GM21786 (cell line): ENCODE data around the gene AXIN2.

Source experiments
- ATAC-seq: cut with Tn5 transposase; IDR thresholded peaks from one replicate; pipeline ENCODE4 v1.9.1; 2021; ENCODE audit not compliant: unreplicated experiment

AXIN2 gene

DNA sequence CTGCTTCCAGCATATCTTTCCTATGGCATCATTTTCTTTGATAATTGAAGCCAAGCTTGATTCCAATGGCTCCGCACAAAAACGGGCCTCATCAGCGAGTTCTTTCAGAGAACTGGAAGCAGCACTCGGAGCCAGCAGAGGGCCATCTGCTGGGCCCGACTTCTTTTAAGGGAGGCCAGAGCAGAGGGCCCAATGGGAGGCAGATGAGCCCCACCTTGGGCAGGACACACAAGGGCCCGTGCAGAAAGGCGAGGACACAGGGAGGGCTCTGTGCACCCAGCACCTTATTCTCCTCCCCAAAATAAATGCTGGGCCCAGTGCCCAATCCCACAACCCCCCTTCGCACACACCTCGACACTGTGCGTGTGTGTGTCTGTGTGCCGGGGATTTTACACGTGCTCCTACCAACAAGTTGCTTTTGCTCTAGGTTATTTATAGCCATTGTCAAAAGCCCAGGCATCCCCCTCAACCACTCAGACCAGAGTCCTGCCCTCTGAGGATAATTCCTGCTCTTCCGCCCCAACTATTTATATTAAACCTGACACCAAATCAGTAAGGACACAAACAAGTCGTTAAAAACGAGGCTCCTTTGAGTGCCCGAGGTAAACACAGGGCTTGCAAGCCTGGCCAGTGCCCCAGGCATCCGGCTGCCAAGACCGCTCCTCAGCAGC lies 6.8 kb downstream of the AXIN2 start:
- ATAC-seq = no peak

DNA sequence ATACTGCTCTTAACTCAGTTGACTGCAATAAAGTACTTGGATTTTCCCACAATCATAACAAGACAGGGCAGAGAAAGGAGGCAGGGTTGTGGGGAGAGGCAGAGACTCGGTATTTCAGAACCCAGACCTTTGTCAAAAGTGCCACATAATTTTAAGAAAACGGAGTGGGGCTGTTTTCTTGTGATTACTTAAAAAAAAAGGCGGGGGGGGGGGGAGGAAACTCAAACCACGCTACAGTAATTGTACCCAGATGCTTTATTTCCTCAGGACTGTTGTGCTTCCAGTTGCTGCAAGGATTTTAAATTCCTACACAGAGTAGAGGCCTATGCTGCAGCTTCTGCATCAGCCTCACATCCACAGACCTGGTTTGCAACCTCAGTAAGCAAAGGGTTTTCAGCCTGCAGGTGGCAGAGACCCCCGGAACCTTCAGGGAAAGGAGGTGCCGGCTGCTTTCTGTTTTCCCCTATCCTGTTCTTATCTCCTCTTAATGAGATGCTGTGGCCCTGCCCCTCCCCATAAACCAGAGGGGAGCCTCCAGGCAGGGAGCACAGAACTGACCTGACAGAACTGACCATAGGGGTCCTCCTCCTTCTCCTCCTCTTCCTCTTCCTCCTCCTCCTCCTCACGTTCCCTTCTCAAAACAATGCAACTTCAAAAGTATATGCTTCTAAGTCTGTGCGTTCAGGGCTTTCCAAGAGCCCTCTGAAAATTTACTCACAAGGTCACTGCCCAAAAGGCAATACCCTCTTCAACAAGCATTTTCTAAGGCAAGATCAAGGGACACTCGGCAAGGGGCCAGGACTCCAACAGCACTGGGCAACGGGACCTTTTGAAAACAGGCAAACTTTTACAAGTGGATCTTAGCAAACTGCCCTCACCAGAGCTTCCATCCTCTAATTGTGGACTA lies 7.5 kb downstream of the AXIN2 start:
- no peak for ATAC-seq

DNA sequence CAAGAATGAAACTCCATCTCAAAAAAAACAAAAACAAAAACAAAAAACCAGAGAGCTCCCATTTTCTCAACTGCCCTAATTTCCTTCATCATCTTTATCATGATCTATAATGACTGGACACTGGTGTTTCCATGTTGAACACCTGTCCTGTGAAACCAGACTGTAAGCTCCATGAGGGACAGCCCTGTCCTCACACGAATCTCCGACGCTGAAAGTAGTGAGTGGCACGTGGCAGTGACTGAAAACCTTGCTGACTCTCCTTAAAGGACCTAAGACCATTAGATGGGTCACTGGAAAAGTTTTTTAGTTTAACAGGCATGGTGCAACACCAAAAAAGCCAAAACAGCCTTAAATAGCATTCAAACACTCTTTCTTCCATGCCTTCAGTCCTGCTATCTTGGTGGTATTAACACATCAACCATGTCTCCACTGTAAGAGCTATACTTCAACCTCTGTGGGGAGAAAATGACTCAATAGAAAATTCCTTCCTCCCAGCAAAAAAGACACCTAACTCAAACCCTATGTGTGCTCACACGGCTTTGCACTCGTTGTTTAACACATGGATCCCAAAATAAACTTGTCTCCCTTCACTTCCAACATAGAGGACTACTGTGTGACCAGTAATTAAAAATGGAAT lies 8.3 kb downstream of the AXIN2 start:
- no peak for ATAC-seq

DNA sequence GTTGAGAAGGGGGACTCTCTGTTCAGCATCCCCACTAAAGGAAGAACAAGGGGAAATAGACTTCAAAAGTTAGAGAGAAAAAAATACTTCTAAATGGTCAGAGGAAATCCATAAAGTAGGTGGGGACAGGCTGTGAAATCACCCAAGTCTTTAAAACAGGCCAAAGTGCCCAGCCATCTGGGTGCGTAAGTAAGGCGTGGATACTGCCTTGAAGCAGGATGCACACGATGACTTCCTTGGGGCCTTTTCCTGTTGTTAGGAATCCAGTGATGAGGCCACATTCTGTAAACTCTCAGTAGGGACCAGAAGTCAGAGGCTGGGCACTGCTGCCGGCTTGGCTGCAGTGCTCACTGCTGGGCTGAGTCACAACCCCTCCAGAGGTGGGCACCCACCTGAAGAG lies 9.2 kb downstream of the AXIN2 start:
- ATAC-seq = no peak

DNA sequence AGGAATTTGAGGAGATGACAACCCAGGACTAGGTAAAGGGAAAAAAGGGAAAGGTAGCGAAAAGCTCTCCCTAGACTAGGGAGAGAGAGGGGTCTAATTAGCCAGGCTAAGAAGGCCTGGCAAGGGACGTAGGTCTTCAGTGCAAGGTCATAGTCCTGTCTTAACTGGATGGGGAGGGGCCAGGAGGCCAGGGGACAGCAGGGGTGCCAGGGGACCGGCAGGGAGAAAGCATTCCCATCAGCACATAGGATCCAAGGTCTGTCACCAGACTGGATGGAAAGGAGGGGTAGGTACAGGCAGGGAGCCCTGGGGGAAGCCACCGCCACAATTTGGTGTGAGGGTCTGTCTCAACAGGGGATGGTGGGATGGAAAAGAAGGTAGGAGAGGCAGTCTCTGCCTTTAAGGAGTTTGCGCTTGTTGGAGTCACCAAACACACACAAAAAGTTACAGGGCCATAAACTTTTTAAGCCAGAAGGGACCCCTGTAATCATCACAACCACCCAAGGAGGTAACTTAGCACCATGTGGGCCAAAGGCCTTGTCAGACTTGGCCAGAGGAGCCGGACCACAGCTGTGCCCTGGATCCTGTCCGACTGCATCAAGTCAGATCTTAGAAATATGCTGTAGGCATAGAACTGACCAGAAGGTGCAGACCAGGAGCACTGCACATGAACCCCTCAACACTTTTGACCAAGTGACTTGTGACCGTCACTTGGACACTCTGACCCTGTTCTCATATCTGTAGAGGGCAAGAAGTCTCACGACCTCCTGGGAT lies 10.0 kb downstream of the AXIN2 start:
- no peak for ATAC-seq

DNA sequence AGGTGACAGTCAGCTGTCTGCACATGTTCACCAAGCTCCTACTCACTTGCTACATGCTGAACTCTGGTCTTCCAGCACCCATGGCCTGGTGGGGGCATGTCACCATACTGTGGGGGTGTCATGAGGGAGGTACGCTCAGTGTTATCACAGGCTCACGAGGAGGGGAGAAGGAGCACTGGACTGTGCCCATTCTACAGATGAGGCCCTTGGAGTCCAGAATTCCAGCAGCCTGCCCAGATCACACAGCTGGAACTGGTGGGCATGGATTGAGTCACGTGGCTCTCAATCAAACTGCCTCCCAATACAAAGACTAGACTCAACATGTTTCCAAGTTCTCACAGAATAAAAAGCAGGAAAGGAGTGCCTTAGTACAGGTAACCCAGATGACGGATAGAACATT lies 10.7 kb downstream of the AXIN2 start:
- no peak for ATAC-seq

DNA sequence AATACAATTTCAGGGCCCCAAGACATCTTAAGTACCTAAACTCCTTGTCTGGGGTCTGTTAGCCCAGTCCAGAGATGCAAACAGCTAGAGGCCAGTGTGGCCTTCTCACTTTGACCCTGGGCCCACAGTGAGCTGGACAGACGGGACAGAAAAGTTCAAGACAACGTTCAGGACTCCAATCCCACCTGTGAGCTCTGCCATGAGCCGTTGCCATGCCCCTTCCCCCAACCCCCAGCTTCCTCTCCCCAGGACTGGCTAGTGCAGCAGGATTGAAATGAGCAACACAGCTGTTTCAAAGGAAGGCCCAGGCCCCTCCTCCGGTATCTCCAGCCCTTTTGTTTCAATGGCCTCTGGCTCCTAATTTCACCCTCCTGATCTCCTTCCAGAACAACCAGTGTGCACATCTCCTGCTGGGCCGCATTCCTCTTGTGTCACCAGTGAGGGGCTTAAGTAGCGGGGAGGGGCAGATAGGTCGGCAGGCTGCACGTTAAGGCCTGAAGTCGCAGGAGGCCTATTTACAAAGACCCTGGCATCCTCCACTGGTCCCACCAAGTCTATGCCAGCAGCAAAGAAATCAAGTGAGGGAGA lies 11.3 kb downstream of the AXIN2 start:
- ATAC-seq = no peak

DNA sequence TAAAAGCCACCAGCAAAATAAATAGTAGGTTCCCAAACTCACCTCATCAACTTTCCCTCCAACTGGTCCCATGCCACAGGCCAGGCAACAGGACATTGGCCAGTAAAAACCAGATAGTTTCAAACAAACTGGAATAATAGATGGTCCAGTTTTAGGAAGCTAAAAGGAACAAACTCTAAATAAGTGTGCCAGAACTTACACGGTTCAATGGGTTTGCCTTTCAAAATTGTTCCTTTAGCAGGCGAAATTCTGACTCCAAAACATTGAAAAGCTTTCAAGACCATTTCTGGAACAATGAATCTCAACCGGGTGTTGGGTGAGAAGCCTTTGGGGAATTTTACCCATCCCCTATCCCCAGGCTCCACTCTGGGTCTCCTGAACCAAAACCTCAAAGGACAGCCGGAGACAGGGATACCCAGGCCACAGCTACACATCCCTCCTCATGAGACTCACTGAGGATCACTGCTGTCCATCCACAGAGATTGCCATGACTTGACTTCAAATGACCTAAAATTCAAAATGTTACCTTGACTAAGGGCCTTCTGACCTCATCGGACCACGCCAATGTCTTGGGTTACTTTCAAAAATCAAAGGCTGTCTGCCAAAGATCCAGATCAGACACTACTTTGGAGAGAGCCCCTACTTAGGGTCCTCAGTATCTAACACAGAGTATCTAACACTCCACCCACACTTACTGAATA lies 13.0 kb downstream of the AXIN2 start:
- no peak for ATAC-seq

DNA sequence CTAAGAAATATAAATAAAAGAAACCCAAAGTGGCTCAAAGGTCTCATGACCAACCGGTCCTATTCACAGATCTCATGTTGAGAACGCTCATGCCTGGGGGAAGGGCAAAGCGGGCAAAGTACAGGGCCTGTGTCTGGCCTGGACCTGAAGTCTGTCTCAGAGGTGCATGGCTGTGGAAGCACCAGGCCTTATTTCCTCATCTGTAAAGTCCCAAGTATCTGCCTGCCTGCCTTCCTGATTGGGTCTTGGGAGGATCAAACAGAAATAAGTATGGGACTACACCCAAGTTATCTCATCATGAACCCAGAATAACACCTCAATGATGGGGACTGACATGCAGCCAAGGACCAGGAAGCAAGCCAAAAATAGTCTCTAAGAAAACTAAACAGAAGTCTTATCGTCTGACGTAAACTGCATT lies 14.2 kb downstream of the AXIN2 start:
- ATAC-seq = no peak

DNA sequence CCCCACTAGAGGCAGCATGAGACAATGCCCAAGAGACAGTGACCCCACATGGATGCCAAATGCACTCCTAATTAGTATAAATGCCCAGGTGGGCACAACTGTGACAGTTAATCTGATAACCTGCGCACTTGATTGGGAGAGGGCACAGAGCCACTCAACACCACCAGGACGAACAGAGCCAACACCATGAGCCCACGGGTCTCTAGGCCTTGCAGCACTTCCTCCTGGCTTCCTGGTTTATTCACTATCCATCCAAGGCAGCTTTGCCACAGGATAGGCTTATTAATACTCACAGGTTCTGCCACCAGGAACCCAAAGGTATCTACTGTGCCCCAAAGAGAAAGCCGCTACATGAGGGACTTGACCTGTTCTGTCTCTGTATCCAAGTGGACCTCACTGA lies 14.9 kb downstream of the AXIN2 start:
- ATAC-seq = no peak

DNA sequence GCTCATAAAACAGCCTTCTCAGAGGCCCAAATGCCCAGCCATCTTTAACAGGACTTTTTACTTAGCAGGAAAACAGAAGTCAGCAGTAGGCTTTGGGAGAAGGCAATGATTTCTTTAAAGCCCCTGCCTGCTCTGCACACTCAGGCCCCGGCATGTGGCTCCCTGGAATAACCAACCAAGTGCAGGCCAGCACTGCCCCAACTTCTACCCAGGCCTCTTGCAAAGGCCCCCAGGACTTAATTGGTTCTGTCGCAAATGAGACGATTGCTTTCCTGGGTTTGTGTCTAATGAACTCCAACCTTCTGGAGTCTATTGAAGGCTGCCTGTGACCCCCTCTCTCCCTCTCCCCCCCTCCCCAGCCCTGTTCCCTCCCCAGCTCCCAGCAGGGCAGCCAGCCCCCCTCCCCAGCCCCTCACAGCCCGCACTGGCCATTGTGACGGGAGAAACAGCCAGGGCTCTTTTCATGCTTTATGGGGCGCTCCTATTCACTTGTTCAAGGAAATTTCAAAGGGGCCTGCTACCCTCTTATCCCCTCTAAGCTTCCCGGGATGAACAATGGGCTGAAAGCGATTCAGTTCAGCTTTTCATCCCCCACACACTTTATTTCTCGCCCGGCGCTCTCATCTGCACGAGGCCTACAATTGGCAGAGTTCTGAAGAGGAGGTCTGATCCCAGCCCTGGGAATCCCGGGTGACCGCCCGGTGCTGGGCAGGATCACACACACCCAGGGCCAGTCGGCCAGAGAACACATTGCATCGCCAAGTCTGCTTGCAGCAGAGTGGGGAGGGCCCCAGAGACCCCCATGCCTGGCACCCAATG lies 15.5 kb downstream of the AXIN2 start:
- ATAC-seq = no peak

DNA sequence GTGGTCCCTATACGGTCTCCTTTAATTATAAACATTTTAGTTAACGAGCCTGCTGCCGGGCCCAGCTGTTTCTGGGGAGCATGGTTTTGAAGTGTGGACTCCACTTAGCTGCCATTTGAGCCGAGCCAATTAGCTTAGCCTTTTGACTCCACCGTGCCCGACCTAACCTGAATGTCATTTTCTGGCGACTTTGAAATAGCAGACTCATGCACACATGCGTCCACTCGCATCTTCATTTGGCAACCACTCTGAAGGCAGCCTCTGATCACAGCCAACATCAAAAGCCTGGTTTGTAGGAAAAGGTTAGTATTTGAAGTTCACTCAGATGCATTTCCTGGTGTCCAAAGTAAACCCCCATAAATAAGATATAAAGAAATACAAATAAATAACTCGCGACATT lies 16.8 kb downstream of the AXIN2 start:
- no peak for ATAC-seq

DNA sequence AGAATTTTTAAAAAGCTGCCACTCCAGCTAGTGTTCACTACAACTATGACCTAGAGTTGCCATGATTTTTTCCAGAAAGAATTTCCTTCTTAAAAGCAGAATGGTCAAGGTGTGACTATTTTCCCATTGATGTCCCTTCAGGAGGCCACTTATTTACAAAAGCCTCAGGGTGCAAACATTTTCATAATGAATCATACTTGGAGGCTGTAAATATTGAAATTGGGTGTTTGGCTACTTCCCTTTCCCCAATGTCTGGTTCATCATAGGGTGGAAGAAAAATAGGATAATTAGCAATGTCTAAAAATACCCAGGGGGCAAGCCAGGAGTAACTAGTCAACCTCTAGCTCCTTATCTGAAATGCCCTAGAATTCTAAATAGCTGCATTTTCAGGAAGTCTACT lies 18.8 kb downstream of the AXIN2 start:
- no peak for ATAC-seq

DNA sequence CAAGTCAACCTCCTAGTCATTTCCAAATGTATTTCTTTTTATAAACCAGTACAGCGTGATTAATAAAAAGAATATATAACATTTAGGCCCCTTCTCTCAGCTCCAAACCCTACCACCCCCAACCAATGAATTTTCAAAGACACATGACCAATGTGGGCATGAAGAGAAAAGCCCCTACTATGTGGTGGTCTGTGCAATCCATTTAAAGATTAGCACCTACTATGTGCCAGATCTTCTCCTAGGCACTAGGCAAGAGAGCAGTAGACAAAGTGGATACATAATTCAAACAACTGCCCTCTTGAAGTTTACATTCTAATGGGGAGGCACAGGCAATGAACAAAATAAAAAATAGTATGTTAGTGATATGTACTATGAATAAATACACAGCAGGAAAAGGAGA lies 19.4 kb downstream of the AXIN2 start:
- no peak for ATAC-seq

DNA sequence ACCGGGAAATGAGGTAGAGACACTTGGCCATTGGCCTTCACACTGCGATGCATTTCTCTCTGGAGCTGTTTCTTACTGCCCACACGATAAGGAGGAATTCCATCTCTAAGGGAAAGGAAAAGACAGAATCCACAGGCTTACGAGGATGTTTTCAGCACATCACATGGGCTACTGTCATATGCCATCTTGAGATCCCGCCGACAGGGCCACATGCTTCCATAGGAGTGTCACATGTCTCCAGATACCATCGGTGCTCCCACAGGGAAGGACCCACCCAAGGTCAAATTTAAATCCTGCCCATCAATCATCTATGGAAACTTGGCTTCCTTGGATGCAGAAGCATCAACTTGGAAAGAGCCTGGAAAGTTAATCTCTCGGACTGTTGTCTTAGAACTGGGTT lies 20.0 kb downstream of the AXIN2 start:
- ATAC-seq = no peak

DNA sequence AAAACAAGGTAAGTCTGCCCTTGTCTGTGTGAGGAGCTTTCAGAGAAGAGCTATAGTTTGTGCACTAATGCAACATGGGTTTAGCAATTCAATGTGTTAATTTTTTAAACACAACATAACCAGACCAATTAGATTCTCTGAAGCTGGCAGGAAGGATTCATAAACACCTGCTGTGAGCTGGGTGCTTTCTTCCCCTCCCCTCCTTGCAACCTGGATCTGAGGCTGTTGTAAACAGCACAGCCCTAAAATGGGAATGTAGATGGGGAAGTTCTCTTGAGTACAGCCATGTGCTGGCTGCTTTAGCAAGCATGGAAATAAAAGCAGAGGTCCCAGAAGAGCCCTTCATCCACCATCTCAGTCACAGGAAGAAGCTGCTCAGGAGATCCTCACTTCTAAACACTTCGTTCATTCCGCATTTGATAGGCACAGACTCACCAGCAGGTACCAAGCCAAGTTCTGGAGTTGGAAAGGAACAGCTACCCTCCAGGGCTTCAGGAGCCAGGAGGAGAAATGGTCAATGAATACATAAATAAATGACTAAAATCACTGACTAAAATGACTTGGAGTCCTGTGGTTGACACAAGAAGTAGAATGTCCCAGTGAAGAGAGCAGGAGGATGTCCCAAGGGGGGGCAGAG lies 21.7 kb downstream of the AXIN2 start:
- no peak for ATAC-seq

DNA sequence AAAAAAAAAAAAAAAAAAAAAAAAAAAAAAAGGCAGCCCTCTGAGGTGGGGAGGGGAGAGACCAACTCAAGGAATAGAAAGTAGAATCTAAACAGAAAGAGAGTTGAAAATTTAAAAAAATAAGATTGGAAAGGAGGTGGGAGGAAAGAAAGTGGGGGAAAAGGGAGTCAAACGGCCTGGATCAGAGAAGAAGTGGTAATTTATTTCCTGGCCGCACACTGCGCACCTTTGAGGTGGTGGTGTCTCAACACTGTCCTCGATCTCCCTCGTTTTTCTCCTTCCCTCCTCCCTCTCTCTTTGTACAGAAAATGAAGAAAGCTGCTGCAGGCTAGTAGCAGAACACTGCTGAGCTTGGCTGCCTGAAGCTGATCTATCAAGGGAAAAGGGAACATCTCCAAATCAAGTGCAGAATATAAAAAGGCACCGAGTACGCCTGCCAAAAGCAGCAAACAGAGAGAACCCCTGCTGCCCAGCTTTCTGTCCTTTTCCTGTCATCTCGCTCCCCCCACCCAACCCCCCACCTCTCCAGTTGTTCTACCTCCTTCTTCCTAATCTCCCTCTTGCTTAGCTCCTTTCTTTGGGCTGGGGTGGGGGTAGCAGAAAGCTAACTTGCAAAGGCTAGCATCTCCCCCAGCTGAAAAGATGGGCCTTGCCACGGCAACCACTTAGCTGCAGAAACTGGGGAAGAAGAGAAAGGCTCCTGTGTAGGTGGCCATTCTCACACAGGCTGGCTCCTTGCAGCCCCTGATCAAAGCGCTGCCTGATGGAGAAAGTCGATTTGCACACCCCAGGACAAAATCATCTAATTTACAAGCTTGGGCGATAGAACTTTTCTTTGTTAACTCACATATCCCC lies 22.5 kb downstream of the AXIN2 start:
- no peak for ATAC-seq
